Measurements from ENCODE around the gene ALDH5A1.

- no peak for TF ChIP-seq POLR2A (IDR thresholded peaks at IDR 0.05)
- no peak for TF ChIP-seq CTCF (IDR thresholded peaks at IDR 0.05 in 4 of 5, conservative IDR thresholded peaks at IDR 0.05 in 1 of 5)
These were observed 44.6 kb downstream of the ALDH5A1 start for GRCh38 chr6:24539416-24539815.

Measured in gastrocnemius medialis (tissue), 4 donors.